ENCODE data around the gene AFTPH.
A peak's percentile ranks its signal among the peaks of the same experiment; 100 is the strongest.

GRCh38 chr2:64595397-64596176 is 71.5 kb downstream of the AFTPH start:
- TF ChIP-seq POLR2A (IDR thresholded peaks at IDR 0.05), result no peak
- peak in 4 of 6 experiments; percentile 9 to 43 (median 32) for TF ChIP-seq CTCF (IDR thresholded peaks at IDR 0.05)
